DND-41 (cell line): ENCODE data around the gene CD72.

Experiments
- EZH2 ChIP-seq: IDR thresholded peaks from 3 replicates; pipeline ENCODE4 v1.6.1; 2012; ENCODE audit warnings: borderline replicate concordance, low read depth, mild to moderate bottlenecking, moderate library complexity, low read length, inconsistent platforms; ENCODE audit not compliant: severe bottlenecking
- TF ChIP-seq, protein P1 (sequence below): IDR thresholded peaks from 2 replicates; pipeline ENCODE4 v1.5.1; 2012; ENCODE audit warnings: borderline replicate concordance, low read length, moderate library complexity, mild to moderate bottlenecking; ENCODE audit not compliant: poor library complexity, severe bottlenecking; ENCODE audit errors: extremely low read depth

DNA sequence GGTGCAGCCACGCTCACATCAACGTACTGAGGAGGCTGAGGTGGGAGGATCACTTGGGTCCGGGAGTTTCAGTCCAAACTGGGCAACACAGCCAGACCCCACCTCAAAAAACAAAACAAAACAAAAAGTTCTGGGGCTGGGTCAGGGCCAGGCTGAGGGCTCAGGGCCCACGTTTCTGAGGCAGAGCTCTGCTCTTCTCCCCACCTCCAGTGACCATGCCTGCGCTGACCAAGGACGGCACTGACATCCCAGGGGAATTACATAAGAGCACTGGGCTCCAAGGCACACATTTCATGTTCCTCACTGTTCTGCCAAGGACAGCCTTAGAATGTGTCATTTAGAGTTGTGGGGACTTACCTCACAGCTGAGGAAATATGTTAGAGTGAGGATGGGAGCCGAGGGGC, 53.6 kb downstream of the CD72 start:
- TF ChIP-seq, protein P1, sequence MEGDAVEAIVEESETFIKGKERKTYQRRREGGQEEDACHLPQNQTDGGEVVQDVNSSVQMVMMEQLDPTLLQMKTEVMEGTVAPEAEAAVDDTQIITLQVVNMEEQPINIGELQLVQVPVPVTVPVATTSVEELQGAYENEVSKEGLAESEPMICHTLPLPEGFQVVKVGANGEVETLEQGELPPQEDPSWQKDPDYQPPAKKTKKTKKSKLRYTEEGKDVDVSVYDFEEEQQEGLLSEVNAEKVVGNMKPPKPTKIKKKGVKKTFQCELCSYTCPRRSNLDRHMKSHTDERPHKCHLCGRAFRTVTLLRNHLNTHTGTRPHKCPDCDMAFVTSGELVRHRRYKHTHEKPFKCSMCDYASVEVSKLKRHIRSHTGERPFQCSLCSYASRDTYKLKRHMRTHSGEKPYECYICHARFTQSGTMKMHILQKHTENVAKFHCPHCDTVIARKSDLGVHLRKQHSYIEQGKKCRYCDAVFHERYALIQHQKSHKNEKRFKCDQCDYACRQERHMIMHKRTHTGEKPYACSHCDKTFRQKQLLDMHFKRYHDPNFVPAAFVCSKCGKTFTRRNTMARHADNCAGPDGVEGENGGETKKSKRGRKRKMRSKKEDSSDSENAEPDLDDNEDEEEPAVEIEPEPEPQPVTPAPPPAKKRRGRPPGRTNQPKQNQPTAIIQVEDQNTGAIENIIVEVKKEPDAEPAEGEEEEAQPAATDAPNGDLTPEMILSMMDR: no peak
- TF ChIP-seq EZH2: no peak
